VCaP (cell line): ENCODE data around the gene PRR15.

ENCODE experiments used
- H3K27ac ChIP-seq: fragments of 450-650 bp; 2 replicates; pipeline ENCODE4 v1.5.1; 2017
- TF ChIP-seq, protein P1 (sequence below): fragments of 450-650 bp; conservative IDR thresholded peaks from 2 replicates; pipeline ENCODE4 v1.5.1; 2017; ENCODE audit warnings: mild to moderate bottlenecking, moderate library complexity

Gene PRR15

DNA sequence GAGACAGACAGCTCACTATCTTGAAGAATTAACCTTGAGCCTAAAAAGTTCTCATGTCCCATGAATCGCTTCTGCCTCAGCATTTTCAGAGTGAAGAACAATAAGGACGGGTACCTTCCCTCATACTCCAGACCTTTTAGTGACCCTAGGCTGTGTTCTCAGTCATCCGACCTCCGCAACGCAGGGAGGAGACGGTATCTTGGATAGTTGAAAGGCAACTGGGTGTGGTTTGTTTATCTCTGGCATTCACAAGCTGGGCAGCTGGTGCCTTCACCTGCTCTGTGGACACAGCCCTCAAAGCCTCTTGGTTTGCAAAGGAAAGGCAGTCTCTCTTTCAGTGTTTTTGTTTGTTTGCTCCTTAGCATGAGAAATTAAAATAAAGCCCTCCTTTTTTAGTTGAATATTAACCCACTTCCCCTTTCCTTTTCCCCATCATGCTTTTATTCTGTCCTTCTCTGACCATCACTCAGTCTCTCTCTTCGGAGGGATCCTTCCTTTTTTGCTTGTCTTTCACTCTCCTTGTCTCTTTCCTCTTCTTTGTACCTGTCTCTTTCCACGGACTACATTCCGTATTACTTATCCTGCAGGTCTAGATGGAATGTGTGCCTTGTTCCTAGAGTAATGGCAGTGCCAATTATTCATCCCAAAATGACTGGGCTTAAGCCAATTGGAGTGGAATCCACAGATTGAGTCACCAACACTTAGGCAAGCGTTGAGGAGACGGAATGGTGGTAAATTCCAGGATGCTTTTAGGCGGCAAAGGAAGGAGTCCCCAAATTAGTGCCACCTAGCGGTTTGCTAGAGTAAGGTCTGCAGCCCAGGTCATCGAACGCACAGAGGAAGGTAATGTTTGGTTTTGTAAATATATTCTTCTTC is 45.8 kb downstream of the PRR15 start:
- no peak overlapping the region for H3K27ac ChIP-seq
- TF ChIP-seq, protein P1, sequence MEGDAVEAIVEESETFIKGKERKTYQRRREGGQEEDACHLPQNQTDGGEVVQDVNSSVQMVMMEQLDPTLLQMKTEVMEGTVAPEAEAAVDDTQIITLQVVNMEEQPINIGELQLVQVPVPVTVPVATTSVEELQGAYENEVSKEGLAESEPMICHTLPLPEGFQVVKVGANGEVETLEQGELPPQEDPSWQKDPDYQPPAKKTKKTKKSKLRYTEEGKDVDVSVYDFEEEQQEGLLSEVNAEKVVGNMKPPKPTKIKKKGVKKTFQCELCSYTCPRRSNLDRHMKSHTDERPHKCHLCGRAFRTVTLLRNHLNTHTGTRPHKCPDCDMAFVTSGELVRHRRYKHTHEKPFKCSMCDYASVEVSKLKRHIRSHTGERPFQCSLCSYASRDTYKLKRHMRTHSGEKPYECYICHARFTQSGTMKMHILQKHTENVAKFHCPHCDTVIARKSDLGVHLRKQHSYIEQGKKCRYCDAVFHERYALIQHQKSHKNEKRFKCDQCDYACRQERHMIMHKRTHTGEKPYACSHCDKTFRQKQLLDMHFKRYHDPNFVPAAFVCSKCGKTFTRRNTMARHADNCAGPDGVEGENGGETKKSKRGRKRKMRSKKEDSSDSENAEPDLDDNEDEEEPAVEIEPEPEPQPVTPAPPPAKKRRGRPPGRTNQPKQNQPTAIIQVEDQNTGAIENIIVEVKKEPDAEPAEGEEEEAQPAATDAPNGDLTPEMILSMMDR, result peak; percentile 66

DNA sequence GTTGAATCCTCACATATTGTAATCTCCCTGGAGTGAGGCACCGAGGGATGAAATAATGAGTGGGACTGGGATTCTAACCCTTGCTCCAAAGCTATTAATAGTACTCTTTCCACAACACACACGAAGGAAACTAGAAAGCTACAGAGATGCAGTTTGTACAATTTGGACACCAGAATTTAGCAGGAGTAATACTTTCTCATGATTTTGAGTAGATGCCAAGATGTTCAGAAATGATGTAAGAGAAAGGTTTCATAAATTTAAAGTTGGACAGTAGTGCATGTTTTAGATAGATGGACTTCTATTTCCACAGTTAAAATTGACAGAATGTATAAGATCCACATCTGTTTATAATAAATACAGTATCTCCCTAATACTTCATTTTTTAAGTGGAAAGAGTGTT is 46.5 kb downstream of the PRR15 start:
- TF ChIP-seq, protein P1, result peak; percentile 15
- H3K27ac ChIP-seq, result no peak overlapping the region

- no peak overlapping the region for H3K27ac ChIP-seq
These were observed 48.4 kb downstream of the PRR15 start for GRCh38 chr7:29611941-29612544.

GRCh38 chr7:29612596-29612995 is 49.0 kb downstream of the PRR15 start:
- no peak overlapping the region for H3K27ac ChIP-seq

More at GRCh38 chr7:29611941-29612544, 48.4 kb downstream of the PRR15 start:
- TF ChIP-seq, protein P1, result no peak

DNA sequence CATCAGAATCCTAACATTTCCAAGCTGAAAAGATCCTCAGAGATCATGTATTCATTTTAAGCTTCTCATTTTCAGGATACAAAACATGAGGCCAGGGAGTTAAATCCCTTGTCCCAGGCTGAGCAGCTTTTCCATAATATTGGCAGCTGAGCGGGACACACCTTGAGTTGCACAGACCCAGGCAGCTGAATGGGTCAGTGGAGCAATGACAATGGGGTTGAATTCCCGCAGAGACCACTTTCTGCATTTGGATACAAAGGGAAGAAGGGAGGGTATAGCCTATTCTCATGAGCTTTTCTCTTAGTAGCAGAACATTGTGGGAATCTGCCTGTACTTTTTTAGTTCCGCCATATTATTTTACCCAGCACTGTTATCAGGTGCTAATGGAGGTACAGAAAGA is 49.5 kb downstream of the PRR15 start:
- no peak overlapping the region for H3K27ac ChIP-seq
- TF ChIP-seq, protein P1, result no peak

More at GRCh38 chr7:29612596-29612995, 49.0 kb downstream of the PRR15 start:
- TF ChIP-seq, protein P1, result no peak

DNA sequence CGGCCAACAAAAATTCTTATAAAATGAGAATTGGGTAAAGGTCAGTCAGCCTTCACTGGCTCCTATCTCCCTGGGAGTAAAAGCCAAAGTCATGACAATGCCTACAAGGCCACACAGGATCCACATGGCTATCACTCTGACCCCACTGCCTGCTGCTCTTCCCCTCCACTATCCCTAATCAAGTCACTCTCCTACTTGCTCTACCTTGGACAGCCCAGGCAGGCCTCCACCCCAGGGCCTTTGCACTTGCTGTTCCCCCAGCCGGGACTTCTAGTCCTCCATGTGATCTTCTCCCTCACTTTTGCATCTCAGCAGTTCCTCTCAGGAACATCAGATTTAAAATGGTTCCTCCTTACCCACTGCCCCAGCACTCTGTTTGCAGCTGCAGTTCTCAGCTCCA is 50.6 kb downstream of the PRR15 start:
- TF ChIP-seq, protein P1, result no peak
- no peak overlapping the region for H3K27ac ChIP-seq
